ENCODE measurements around the gene IHH.

IHH gene

DNA sequence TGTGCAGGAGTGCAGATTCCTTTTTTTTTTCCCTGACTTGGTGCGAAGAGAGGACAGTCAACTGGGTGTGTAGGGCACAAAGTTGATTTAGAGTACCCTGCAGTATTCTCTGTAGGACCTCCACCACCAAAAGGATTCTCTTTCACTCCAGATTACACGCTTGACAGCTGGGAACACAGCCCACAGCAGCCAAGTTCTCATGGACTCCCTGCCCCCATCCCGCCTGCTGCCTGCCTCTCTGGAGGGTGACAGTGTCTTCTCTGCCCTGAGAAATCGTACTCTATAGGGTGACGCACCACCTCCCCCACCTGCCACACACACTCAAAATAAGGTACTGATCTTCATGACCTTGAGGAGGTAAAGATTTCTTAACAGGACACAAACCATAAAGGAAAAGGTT lies 26.6 kb upstream of the IHH start:
- no peak for TF ChIP-seq CTCF (IDR thresholded peaks at IDR 0.05; ENCODE audit: insufficient read depth, low read length, missing control alignments)
- ChIA-PET CTCF (interaction anchor here (0.8 to 6.1 kb wide), 8 partner anchors 9 to 211 kb away, joined by 3 to 64 read pairs (median 4); no protein-coding TSS in a partner anchor), POLR2A (no interaction called here)
- no peak for DNase-seq (ENCODE audit: low read depth, low spot score)
- no peak overlapping the region for H3K4me3 ChIP-seq (ENCODE audit: low read depth, low read length)

DNA sequence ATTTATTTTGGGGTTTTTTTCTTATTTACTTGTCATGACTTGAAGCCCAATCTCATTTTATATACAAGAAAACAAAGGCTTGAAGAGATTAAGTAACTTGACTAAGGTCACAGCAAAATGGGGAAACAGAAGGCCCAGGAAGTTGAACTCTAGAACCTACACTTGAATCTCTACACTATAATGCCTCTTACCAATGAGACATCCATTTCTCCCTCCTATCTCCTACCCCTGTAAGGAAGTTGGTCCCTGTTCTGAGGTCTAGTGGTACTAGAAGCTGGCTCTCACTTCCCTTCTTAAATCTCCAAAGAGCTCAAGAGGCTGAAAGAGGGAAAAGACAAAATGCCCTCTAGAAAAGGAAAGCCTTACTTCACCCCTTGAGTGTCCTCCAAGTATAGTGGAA lies 25.5 kb upstream of the IHH start:
- CTCF ChIA-PET, result interaction anchor here (0.9 to 6.1 kb wide), 6 partner anchors 9 to 90 kb away, joined by 3 to 64 read pairs (median 7); no protein-coding TSS in a partner anchor
- TF ChIP-seq CTCF (IDR thresholded peaks at IDR 0.05; ENCODE audit: insufficient read depth, low read length, missing control alignments), result no peak
- POLR2A ChIA-PET, result no interaction called here
- no peak overlapping the region for H3K4me3 ChIP-seq (ENCODE audit: low read depth, low read length)
- DNase-seq (ENCODE audit: low read depth, low spot score), result no peak

DNA sequence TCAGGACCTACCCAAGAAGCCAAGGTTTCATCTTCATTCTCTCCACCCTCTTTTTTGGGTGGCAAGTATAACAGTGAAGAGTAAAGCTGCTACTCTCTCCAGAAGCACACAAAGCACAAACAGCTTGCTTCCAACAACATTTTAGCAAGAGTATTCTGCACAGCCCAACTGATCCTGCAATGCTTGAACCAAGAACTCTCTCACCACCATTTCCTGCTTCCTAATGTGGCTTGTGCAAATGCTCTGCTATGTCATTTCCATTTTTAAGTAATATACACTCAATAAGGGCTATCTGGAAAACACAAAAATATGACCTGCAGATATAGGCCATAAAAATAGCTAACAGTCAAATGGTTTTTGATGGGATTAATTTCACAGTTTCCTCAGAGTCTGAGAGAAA lies 24.1 kb upstream of the IHH start:
- no peak for TF ChIP-seq CTCF (IDR thresholded peaks at IDR 0.05; ENCODE audit: insufficient read depth, low read length, missing control alignments)
- POLR2A ChIA-PET, result no interaction called here
- CTCF ChIA-PET, result interaction anchor here (1.0 to 6.1 kb wide), 9 partner anchors 8 to 70 kb away, joined by 3 to 64 read pairs (median 4); no protein-coding TSS in a partner anchor
- H3K4me3 ChIP-seq (ENCODE audit: low read depth, low read length), result no peak overlapping the region
- DNase-seq (ENCODE audit: low read depth, low spot score), result no peak

- ChIA-PET CTCF (interaction anchor here (1.2 to 5.1 kb wide), 8 partner anchors 9 to 77 kb away, joined by 3 to 39 read pairs (median 6); no protein-coding TSS in a partner anchor), POLR2A (no interaction called here)
- no peak overlapping the region for H3K4me3 ChIP-seq (ENCODE audit: low read depth, low read length)
- no peak for DNase-seq (ENCODE audit: low read depth, low spot score)
- no peak for TF ChIP-seq CTCF (IDR thresholded peaks at IDR 0.05; ENCODE audit: insufficient read depth, low read length, missing control alignments)
Measured at GRCh38 chr2:219082332-219082958, 21.7 kb upstream of the IHH start.

GRCh38 chr2:219081701-219082331 lies 21.1 kb upstream of the IHH start:
- ChIA-PET CTCF (interaction anchor here (1.2 to 5.1 kb wide), 8 partner anchors 8 to 78 kb away, joined by 3 to 39 read pairs (median 6); no protein-coding TSS in a partner anchor), POLR2A (no interaction called here)
- H3K4me3 ChIP-seq (ENCODE audit: low read depth, low read length), result no peak overlapping the region
- no peak for DNase-seq (ENCODE audit: low read depth, low spot score)
- no peak for TF ChIP-seq CTCF (IDR thresholded peaks at IDR 0.05; ENCODE audit: insufficient read depth, low read length, missing control alignments)

GRCh38 chr2:219081096-219081495 lies 20.4 kb upstream of the IHH start:
- TF ChIP-seq CTCF (IDR thresholded peaks at IDR 0.05; ENCODE audit: insufficient read depth, low read length, missing control alignments), result no peak
- no peak overlapping the region for H3K4me3 ChIP-seq (ENCODE audit: low read depth, low read length)

More at GRCh38 chr2:219081096-219081495, 20.4 kb upstream of the IHH start:
- CTCF ChIA-PET, result interaction anchor here (0.6 to 5.1 kb wide), 12 partner anchors 9 to 78 kb away, joined by 3 to 39 read pairs (median 4); no protein-coding TSS in a partner anchor
- DNase-seq (ENCODE audit: low read depth, low spot score), result no peak
- POLR2A ChIA-PET, result no interaction called here
